Mammary epithelial cell (primary cell): ENCODE data around the gene GRIN2C.

Source experiments
- EZH2 ChIP-seq: IDR thresholded peaks from 2 replicates; pipeline ENCODE4 v1.6.1; 2012; ENCODE audit warnings: low read length, inconsistent platforms, borderline replicate concordance
- TF ChIP-seq, protein P1 (sequence below), 2 donors: IDR thresholded peaks in 1 of 2; conservative IDR thresholded peaks in 1 of 2; 2 replicates each; pipeline ENCODE4 v1.5.1; 2011 to 2012; ENCODE audit warnings: inconsistent platforms in 2 of 2, low read length in 2 of 2, mild to moderate bottlenecking in 2 of 2, control low read depth in 1 of 2, low read depth in 1 of 2; ENCODE audit not compliant: insufficient read depth in 1 of 2; ENCODE audit errors: extremely low read depth in 1 of 2

DNA sequence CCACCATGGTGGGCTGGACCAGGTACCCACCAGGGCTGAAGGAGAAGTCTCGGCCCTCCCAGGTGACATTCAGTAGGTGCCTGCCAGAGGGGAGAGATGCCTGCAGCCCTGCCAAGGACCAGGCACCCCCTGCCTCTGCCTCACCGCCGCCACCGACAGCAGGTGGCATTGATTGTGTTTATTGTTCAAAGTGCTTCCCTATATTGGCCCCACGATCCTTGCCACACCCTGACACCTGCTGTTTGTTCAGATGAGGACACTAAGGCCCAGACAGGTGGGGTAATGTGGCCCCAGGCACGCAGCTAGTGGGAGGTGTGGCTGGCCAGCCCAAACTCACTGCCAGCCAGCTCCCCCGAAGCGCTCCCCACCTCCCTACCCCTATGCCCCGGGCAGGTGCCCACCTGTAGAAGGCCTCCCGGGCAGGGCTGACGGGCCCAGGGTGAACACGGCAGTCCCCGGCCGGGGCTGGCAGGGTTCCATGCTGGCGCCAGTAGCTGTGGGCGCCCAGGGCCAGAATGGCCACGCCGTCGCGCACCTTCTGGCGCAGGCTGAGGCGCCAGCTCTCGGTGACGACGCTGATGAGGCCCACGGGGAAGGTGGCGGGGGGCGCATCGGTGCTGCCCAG, 8.0 kb downstream of the GRIN2C start:
- TF ChIP-seq, protein P1, sequence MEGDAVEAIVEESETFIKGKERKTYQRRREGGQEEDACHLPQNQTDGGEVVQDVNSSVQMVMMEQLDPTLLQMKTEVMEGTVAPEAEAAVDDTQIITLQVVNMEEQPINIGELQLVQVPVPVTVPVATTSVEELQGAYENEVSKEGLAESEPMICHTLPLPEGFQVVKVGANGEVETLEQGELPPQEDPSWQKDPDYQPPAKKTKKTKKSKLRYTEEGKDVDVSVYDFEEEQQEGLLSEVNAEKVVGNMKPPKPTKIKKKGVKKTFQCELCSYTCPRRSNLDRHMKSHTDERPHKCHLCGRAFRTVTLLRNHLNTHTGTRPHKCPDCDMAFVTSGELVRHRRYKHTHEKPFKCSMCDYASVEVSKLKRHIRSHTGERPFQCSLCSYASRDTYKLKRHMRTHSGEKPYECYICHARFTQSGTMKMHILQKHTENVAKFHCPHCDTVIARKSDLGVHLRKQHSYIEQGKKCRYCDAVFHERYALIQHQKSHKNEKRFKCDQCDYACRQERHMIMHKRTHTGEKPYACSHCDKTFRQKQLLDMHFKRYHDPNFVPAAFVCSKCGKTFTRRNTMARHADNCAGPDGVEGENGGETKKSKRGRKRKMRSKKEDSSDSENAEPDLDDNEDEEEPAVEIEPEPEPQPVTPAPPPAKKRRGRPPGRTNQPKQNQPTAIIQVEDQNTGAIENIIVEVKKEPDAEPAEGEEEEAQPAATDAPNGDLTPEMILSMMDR (conservative IDR thresholded peaks at IDR 0.05 in 1 of 2, IDR thresholded peaks at IDR 0.05 in 1 of 2; ENCODE audit: extremely low read depth in 1 of 2, insufficient read depth in 1 of 2, low read depth in 1 of 2, low read length in 2 of 2), result no peak
- TF ChIP-seq EZH2, result no peak
